GM21367 (cell line): ENCODE measurements around the gene PFKL.
"Not testable (repeated sequence)": the region's sequence is repeated elsewhere in the genome, so short reads cannot be mapped to it uniquely, and the experiment has no call there.

Experiments used
- ATAC-seq: cut with Tn5 transposase; IDR thresholded peaks from one replicate; pipeline ENCODE4 v1.9.1; 2021; ENCODE audit not compliant: unreplicated experiment

PFKL gene

GRCh38 chr21:44337941-44338895 is 38.4 kb downstream of the PFKL start:
- no peak for ATAC-seq

- peak; percentile 79 for ATAC-seq
Measured at GRCh38 chr21:44338971-44339910, 39.4 kb downstream of the PFKL start, which contains the start of gene CFAP410. CFAP410 (minus strand) TSS chr21:44339390; CDS start chr21:44339194, 196 bp downstream.

GRCh38 chr21:44341726-44342458 is 42.0 kb downstream of the PFKL start:
- not testable (repeated sequence) for ATAC-seq

DNA sequence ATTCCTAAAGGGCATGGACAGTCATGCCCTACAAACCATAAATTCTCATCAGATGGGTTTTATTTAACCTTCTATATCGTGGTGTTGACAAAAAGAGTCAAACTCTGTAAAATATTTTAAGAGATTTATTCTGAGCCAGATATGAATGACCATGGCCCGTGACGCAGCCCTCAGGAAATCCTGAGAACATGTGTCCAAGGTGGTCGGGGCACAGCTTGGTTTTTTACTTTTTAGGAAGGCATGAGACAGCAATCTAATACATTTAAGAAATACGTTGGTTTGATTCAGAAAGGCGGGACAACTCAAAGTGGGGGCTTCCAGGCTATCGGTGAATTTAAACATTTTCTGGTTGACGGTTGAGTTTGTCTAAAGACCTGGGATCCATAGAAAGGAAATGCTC is 43.1 kb downstream of the PFKL start:
- ATAC-seq, result not testable (repeated sequence)

DNA sequence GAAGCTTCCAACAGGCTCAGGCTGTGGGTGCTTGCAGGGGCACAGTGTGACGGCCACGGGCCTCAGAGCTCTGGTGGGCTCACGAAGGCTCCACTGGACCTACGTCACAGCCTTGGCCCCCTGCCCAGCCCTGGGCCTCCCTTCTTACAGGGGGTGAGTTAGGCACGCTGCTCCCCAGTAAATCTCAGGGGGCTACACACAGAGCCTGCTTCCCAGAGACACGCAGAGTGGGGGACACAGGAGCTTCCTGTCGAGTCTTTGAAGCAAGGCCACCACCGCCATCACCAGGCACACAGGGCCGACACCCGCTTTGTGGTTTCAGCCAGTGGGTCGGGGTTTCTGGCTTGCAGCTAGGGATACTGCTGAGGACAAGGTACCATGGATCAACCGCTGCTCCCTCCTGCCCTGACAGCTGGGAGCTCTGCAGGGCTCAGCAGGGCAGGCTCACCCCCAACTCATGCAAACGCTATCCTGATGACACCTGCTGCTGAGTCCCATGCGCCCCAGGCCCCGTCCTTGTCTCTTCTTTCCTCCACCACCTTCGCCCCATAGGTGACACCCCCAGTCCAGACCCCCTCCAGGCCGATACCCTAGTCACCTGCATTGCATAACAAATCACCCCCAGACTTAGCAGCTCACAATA is 44.8 kb downstream of the PFKL start:
- no peak for ATAC-seq

DNA sequence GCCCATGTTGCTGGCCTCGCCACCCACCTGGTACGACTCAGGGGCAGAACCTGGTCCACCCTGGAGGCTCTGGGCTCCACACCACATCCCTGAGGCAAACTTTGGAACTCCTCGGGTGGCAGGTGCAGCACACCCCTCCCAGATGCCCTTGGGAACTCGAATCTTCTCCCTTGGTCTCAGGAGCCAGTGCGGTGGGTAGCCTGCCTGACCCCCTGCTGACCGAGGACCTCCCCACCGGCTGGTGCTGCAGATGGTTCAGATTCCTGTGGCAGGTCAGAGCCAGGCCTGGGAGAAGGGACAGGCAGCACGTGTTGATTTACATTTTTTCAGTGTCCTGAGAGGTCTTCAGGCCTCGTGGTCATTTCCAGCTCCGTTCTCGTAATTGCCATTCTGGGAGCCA is 45.6 kb downstream of the PFKL start:
- ATAC-seq, result no peak

DNA sequence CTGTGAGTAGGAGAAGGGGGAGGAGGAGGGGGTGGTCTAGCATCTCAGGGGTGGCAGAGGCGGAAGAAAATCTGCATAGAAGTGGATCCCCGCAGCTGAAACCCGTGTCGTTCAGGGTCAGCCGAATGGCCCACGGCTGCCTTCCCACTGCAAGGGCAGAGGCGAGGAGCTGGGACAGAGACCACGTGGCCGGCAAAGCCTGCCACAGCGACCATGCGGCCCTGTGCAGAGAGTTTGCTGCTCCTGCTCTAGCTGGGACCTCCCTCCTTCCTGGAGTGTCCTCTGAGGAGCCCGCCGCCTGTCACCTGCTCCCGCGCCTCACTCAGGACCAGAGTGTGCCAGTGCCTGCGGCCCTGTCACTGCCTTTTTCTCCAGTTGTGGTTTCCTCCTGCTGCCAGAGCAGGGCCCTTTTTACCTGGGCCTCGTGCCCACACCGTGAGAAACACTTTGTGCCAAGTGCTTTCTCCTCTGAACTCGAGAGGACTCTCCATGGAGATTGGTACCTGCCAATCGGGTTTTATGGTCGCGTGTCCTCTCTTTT is 48.1 kb downstream of the PFKL start:
- no peak for ATAC-seq

DNA sequence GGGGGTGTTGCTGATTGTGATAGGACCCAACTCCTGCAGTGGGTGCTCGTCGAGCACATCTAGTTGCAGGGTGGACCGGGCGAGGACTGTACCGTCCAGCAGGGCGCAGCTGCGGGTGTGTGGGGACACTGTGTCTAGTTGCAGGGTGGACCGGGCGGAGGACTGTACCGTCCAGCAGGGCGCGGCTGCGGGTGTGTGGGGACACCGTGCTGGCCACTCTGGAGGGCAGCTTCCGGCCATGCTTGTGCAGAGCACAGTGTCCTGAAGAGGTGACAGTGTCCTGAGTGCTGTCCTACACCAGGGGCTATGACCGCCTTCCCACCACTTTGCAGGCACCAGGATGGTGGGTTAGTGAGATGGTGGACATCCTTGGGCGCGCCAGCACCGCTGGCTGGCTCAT is 49.0 kb downstream of the PFKL start:
- no peak for ATAC-seq

GRCh38 chr21:44349416-44349846 is 49.6 kb downstream of the PFKL start:
- no peak for ATAC-seq

- no peak for ATAC-seq
Measured at GRCh38 chr21:44349847-44350772, 50.3 kb downstream of the PFKL start.

- no peak for ATAC-seq
Measured at GRCh38 chr21:44350773-44351481, 51.1 kb downstream of the PFKL start.

GRCh38 chr21:44351535-44352252 is 51.8 kb downstream of the PFKL start:
- no peak for ATAC-seq

GRCh38 chr21:44352253-44352860 is 52.5 kb downstream of the PFKL start:
- no peak for ATAC-seq

DNA sequence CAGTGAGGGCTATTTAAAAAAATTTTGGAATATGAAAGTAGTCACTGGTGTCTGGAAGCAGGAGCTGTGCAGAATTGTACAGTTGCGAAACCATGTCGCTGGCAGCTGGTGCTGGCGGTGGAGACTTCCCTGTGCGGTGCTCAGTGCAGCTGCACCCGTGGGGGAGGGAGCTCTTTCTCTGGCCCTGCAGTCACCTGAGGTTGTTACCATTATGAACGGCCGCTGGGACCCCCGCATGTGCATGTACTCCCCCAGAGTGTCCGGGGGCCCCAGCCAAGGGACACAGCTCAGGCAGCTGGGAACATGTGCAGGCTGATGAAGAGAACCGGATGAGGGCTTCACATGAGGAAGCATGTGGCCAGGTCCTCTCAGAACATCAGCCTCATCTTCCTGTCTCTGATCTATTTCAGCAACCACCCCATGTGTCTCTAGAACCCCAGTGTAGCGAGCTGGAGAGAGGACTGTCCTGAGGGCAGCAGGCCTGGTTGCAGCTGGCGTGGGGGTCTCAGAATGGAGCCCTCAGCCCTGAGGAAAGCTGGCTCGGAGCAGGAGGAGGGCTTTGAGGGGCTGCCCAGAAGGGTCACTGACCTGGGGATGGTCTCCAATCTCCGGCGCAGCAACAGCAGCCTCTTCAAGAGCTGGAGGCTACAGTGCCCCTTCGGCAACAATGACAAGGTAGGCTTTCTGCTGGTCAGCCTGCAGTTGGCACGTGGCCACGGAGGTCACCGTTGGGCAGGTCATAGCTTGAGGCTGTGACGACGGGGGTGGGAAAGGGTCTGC is 53.5 kb downstream of the PFKL start, which contains the start of gene TRPM2:
TRPM2 (plus strand) TSS at position 431 of the 780 bp plus-strand sequence; CDS start at position 511, 80 bp downstream.
- ATAC-seq, result no peak

DNA sequence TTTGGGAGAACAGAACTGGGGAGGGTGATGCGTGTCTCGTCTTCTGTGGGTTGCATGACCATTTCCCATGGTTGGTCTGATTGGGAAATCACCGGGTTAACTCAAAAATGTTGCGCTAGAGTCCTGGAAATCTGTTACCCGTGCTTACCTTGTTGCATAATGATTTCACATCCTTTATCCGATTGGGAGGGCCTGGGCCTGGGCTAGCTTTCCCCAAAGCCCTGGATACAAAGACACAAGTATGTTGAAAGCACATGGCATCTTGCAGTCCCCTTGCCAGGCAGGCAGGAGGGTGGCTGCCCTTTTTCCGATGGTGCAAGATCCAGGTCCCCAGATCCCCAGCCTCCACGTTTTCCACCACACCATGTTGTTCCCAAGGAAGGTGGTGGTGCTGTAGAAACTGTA is 54.1 kb downstream of the PFKL start:
- no peak for ATAC-seq
